ENCODE measurements around the gene TTC39C.

The TTC39C gene

GRCh38 chr18:24170360-24170759 is 155.8 kb downstream of the TTC39C start:
- no CpG with 5 or more reads among the region's 8 CpGs for WGBS (ENCODE audit: insufficient coverage, insufficient read length)
- H3K9me3 ChIP-seq (ENCODE audit: control insufficient read depth, insufficient read depth, low read length), result no peaks in the 10 kb centered on the region

GRCh38 chr18:24173997-24174396 is 159.4 kb downstream of the TTC39C start:
- H3K9me3 ChIP-seq (ENCODE audit: control insufficient read depth, insufficient read depth, low read length), result no peaks in the 10 kb centered on the region
- H3K4me3 ChIP-seq (ENCODE audit: low read length), result no peak overlapping the region
- H3K27me3 ChIP-seq (ENCODE audit: control insufficient read depth, insufficient read depth, low read length), result no peaks in the 10 kb centered on the region
- no CpG with 5 or more reads among the region's 3 CpGs for WGBS (ENCODE audit: insufficient coverage, insufficient read length)
- no peak overlapping the region for H3K27ac ChIP-seq (ENCODE audit: low read length)
- no peaks in the 10 kb centered on the region for H3K36me3 ChIP-seq (ENCODE audit: control insufficient read depth, insufficient read depth, low read length)
- no peak for DNase-seq (ENCODE audit: low read depth, low spot score)
- no peaks in the 10 kb centered on the region for H3K4me1 ChIP-seq (ENCODE audit: control insufficient read depth, insufficient read depth, low read length)

More at GRCh38 chr18:24170360-24170759, 155.8 kb downstream of the TTC39C start:
- Histone ChIP-seq H3K4me1 (ENCODE audit: control insufficient read depth, insufficient read depth, low read length) (no peaks in the 10 kb centered on the region), H3K27me3 (ENCODE audit: control insufficient read depth, insufficient read depth, low read length) (no peaks in the 10 kb centered on the region), H3K36me3 (ENCODE audit: control insufficient read depth, insufficient read depth, low read length) (no peaks in the 10 kb centered on the region), H3K27ac (ENCODE audit: low read length) (no peak overlapping the region), H3K4me3 (ENCODE audit: low read length) (no peak overlapping the region)
- DNase-seq (ENCODE audit: low read depth, low spot score), result no peak

DNA sequence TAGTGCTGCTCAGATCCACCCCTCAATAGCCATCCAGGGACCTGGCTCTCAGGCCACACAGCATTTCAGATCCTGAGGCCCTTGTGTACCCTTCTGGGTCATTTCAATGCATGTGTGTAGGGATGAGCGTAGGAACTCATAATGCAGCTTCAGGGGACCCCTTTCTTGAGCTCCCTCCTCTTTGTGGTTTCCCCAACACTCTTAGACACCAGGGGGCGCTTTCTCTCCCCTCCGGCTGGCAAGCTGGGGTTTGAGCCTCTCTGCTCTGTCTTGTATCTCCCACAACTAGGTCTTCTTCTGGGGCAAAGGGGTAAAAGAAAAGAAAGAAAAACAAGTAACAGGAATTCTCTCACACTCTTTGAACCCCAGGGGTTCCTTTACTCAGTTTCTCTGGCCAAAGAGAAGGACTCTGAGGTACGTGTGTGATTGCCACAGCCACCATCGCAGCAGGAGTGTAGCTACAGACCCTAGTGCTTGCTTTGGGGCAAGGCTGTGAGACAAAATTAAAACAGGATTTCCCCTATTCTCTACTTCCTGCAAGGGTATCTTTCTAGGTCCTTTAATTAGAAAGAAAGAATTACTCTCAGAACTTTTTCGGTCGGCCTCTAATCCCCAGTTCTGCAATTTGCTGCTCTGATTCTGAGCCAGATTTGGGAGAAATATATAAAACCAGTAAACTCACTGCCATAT is 162.3 kb downstream of the TTC39C start:
- H3K27ac ChIP-seq (ENCODE audit: low read length), result no peak overlapping the region

DNA sequence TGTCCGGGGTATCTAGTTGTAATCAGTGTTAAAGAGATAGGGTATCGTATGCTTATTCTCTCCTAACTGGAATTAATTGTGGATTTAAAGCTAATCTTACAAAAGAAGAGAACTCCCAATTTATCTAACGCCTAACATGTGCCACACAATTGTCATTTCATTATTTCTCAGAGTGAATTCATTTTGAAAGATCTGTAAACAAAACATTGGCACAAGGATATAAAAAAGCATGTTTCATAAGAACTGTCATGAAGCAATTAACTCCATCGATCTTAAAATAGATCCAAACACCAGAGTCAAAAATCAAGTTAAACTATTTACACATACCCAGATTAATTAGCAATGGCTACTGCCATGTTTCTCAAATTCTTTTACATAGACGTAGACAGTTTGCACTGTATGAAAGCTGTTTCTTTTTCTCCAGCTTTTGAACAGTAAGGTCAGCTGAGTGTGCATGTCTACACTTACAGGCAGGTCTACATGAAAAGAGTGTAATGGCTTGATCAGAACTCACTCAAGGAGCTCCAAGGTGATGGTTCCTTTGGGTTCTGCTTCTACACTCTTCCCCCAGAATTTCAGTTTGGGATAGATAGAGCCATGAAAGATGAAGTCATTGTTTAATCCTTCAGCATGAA is 163.1 kb downstream of the TTC39C start:
- Histone ChIP-seq H3K4me1 (ENCODE audit: control insufficient read depth, insufficient read depth, low read length) (peaks cover 1% of the 10 kb centered on the region; the same call in 1 of the 2 replicates), H3K4me3 (ENCODE audit: low read length) (no peak overlapping the region), H3K27ac (ENCODE audit: low read length) (no peak overlapping the region), H3K36me3 (ENCODE audit: control insufficient read depth, insufficient read depth, low read length) (no peaks in the 10 kb centered on the region), H3K9me3 (ENCODE audit: control insufficient read depth, insufficient read depth, low read length) (no peaks in the 10 kb centered on the region), H3K27me3 (ENCODE audit: control insufficient read depth, insufficient read depth, low read length) (no peaks in the 10 kb centered on the region)
- WGBS (ENCODE audit: insufficient coverage, insufficient read length), result no CpG with 5 or more reads among the region's 5 CpGs
- DNase-seq (ENCODE audit: low read depth, low spot score), result no peak

More for the DNA sequence above, 162.3 kb downstream of the TTC39C start:
- WGBS (ENCODE audit: insufficient coverage, insufficient read length), result no CpG with 5 or more reads among the region's 7 CpGs
- H3K27me3 ChIP-seq (ENCODE audit: control insufficient read depth, insufficient read depth, low read length), result no peaks in the 10 kb centered on the region
- no peaks in the 10 kb centered on the region for H3K36me3 ChIP-seq (ENCODE audit: control insufficient read depth, insufficient read depth, low read length)
- DNase-seq (ENCODE audit: low read depth, low spot score), result peak; percentile 63
- H3K4me1 ChIP-seq (ENCODE audit: control insufficient read depth, insufficient read depth, low read length), result peaks cover 1% of the 10 kb centered on the region; the same call in 1 of the 2 replicates
- H3K4me3 ChIP-seq (ENCODE audit: low read length), result no peak overlapping the region
- no peaks in the 10 kb centered on the region for H3K9me3 ChIP-seq (ENCODE audit: control insufficient read depth, insufficient read depth, low read length)

- no peak for DNase-seq (ENCODE audit: low read depth, low spot score)
- H3K27me3 ChIP-seq (ENCODE audit: control insufficient read depth, insufficient read depth, low read length), result no peaks in the 10 kb centered on the region
- 100% methylated on average over 1 of the region's 1 CpG for WGBS (ENCODE audit: insufficient coverage, insufficient read length)
- no peaks in the 10 kb centered on the region for H3K36me3 ChIP-seq (ENCODE audit: control insufficient read depth, insufficient read depth, low read length)
- H3K4me3 ChIP-seq (ENCODE audit: low read length), result no peak overlapping the region
- H3K27ac ChIP-seq (ENCODE audit: low read length), result no peak overlapping the region
- peaks cover 1% of the 10 kb centered on the region; the same call in 1 of the 2 replicates for H3K4me1 ChIP-seq (ENCODE audit: control insufficient read depth, insufficient read depth, low read length)
- no peaks in the 10 kb centered on the region for H3K9me3 ChIP-seq (ENCODE audit: control insufficient read depth, insufficient read depth, low read length)
These were observed 165.5 kb downstream of the TTC39C start for GRCh38 chr18:24180048-24180447.

GRCh38 chr18:24181806-24182205 is 167.3 kb downstream of the TTC39C start:
- H3K27me3 ChIP-seq (ENCODE audit: control insufficient read depth, insufficient read depth, low read length), result no peaks in the 10 kb centered on the region
- no peak overlapping the region for H3K27ac ChIP-seq (ENCODE audit: low read length)
- DNase-seq (ENCODE audit: low read depth, low spot score), result no peak
- H3K4me3 ChIP-seq (ENCODE audit: low read length), result no peak overlapping the region
- peaks cover 1% of the 10 kb centered on the region; the same call in 1 of the 2 replicates for H3K4me1 ChIP-seq (ENCODE audit: control insufficient read depth, insufficient read depth, low read length)
- WGBS (ENCODE audit: insufficient coverage, insufficient read length), result no CpG with 5 or more reads among the region's 2 CpGs
- H3K36me3 ChIP-seq (ENCODE audit: control insufficient read depth, insufficient read depth, low read length), result no peaks in the 10 kb centered on the region
- H3K9me3 ChIP-seq (ENCODE audit: control insufficient read depth, insufficient read depth, low read length), result no peaks in the 10 kb centered on the region
